H1 (cell line): ENCODE results near the gene SMYD5. TPM values are rescaled to one million over a fixed set of nuclear protein-coding genes. Genes with fewer than 3 reads are reported as not detected.

Experiments
- ASH2L ChIP-seq: fragments of 200-600, 300-600 bp; sonication (generic); IDR thresholded peaks from one replicate; pipeline ENCODE4 v1.7.1; 2017; ENCODE audit warnings: low read length
- CEBPB ChIP-seq: IDR thresholded peaks from 2 replicates; pipeline ENCODE4 v1.6.1; 2012; ENCODE audit warnings: low read depth, low read length
- CHD1 ChIP-seq: IDR thresholded peaks from 2 replicates; pipeline ENCODE4 v1.6.1; 2012; ENCODE audit warnings: low read depth, low read length, improper control_type of control experiment
- CHD2 ChIP-seq: IDR thresholded peaks from 2 replicates; pipeline ENCODE4 v1.6.1; 2012; ENCODE audit warnings: low read length, improper control_type of control experiment
- CTCF ChIP-seq, 3 experiments: IDR thresholded peaks; 1 replicate in 2 of 3; 2 replicates in 1 of 3; pipeline versions ENCODE4 v1.5.1 to v1.6.1; 2011; ENCODE audit warnings: low read length in 3 of 3, mild to moderate bottlenecking in 3 of 3, inconsistent platforms in 2 of 3, low read depth in 1 of 3, moderate library complexity in 1 of 3; ENCODE audit not compliant: insufficient read depth in 1 of 3; ENCODE audit errors: control extremely low read depth in 1 of 3
- GABPA ChIP-seq: IDR thresholded peaks from 2 replicates; pipeline ENCODE4 v1.6.1; 2011; ENCODE audit warnings: mild to moderate bottlenecking, low read length, moderate library complexity, borderline replicate concordance; ENCODE audit not compliant: insufficient read depth
- GTF2F1 ChIP-seq: IDR thresholded peaks from 2 replicates; pipeline ENCODE4 v1.6.1; 2012; ENCODE audit warnings: low read depth, low read length, improper control_type of control experiment, borderline replicate concordance
- JUN ChIP-seq: IDR thresholded peaks from 2 replicates; pipeline ENCODE4 v1.6.1; 2011; ENCODE audit warnings: low read depth, mild to moderate bottlenecking, improper control_type of control experiment, low read length
- JUND ChIP-seq: IDR thresholded peaks from 2 replicates; pipeline ENCODE4 v1.6.1; 2011; ENCODE audit warnings: mild to moderate bottlenecking, improper control_type of control experiment, low read length
- KDM4A ChIP-seq: IDR thresholded peaks from one replicate; pipeline ENCODE4 v1.7.1; 2012; ENCODE audit warnings: low read depth, mild to moderate bottlenecking, moderate library complexity, low read length, inconsistent platforms; ENCODE audit not compliant: severe bottlenecking
- POLR2A ChIP-seq, 2 experiments: IDR thresholded peaks; 1 replicate in 1 of 2; 2 replicates in 1 of 2; pipeline ENCODE4 v1.6.1; 2011; ENCODE audit warnings: low read depth in 2 of 2, low read length in 2 of 2, mild to moderate bottlenecking in 2 of 2; ENCODE audit errors: control extremely low read depth in 1 of 2
- POLR2AphosphoS5 ChIP-seq: IDR thresholded peaks from 2 replicates; pipeline ENCODE4 v1.6.1; 2011; ENCODE audit warnings: low read depth, low read length
- RBBP5 ChIP-seq: IDR thresholded peaks from 2 replicates; pipeline ENCODE4 v1.7.1; 2012; ENCODE audit warnings: low read depth, mild to moderate bottlenecking, inconsistent platforms, low read length, moderate library complexity, borderline replicate concordance
- RFX5 ChIP-seq: IDR thresholded peaks from 2 replicates; pipeline ENCODE4 v1.6.1; 2011; ENCODE audit warnings: low read depth, low read length, improper control_type of control experiment, borderline replicate concordance
- RNF2 ChIP-seq: fragments of 200-900, 300-1000 bp; sonication (generic); IDR thresholded peaks from 2 replicates; pipeline ENCODE4 v1.7.1; 2016; ENCODE audit warnings: borderline replicate concordance, low read depth, mild to moderate bottlenecking, antibody characterized with exemption, low read length; ENCODE audit not compliant: poor library complexity, severe bottlenecking; ENCODE audit errors: missing control alignments
- SAP30 ChIP-seq: fragments of 300-600 bp; sonication (generic); IDR thresholded peaks from 2 replicates; pipeline ENCODE4 v1.7.1; 2012; ENCODE audit warnings: low read length, moderate library complexity, mild to moderate bottlenecking, inconsistent platforms; ENCODE audit not compliant: insufficient read depth, insufficient replicate concordance
- SIX5 ChIP-seq: IDR thresholded peaks from 2 replicates; pipeline ENCODE4 v1.6.1; 2011; ENCODE audit warnings: mild to moderate bottlenecking, low read depth, low read length
- SRF ChIP-seq: IDR thresholded peaks from 2 replicates; pipeline ENCODE4 v1.6.1; 2011; ENCODE audit warnings: mild to moderate bottlenecking, low read depth, low read length, moderate library complexity
- SUZ12 ChIP-seq: fragments of 200-600 bp; sonication (generic); IDR thresholded peaks from 2 replicates; pipeline ENCODE4 v1.6.1; 2012; ENCODE audit warnings: mild to moderate bottlenecking, inconsistent platforms, low read length, moderate library complexity, mixed read lengths
- TAF7 ChIP-seq: optimal IDR thresholded peaks from 2 replicates; pipeline ENCODE3; 2011; ENCODE audit warnings: low read depth, mild to moderate bottlenecking, inconsistent platforms, low read length, moderate library complexity, borderline replicate concordance
- polyA plus RNA-seq, 7 experiments: library from polyadenylated mRNA; depleted of rRNA in 3 of 7; stranded (reverse) in 5 of 7; unstranded in 2 of 7; fragments of >200 nt in 5 of 7; fragments of 200-250 nt in 2 of 7; gene quantifications; 1 replicate in 5 of 7; 2 replicates in 1 of 7; 4 replicates in 1 of 7; pipeline versions ENCODE4 v1.2.1 to v1.2.3, GENCODE V29; 2011 to 2013; ENCODE audit warnings: missing spikeins in 2 of 7, mixed read lengths in 2 of 7
- total RNA-seq: library from RNA; stranded (reverse); fragmentation: NEBNext Ultra II Directional; extraction: Animal tissue kit (Norgen Biotek cat#: 25700); gene quantifications from 2 replicates; pipeline ENCODE4 v1.2.1, GENCODE V29; 2021
- TF ChIP-seq, protein P1 (sequence below): IDR thresholded peaks from 2 replicates; pipeline ENCODE4 v1.6.1; 2011; ENCODE audit warnings: low read length, improper control_type of control experiment
- TF ChIP-seq, protein P2 (sequence below): IDR thresholded peaks from 2 replicates; pipeline ENCODE4 v1.6.1; 2012; ENCODE audit warnings: inconsistent platforms

SMYD5 gene
- total and polyA plus RNA-seq, 2 of the 8 experiments (the other 6 are each of a cell fraction or from before 2014, with no cell fraction given), result 35.2 to 56.7 TPM

DNA sequence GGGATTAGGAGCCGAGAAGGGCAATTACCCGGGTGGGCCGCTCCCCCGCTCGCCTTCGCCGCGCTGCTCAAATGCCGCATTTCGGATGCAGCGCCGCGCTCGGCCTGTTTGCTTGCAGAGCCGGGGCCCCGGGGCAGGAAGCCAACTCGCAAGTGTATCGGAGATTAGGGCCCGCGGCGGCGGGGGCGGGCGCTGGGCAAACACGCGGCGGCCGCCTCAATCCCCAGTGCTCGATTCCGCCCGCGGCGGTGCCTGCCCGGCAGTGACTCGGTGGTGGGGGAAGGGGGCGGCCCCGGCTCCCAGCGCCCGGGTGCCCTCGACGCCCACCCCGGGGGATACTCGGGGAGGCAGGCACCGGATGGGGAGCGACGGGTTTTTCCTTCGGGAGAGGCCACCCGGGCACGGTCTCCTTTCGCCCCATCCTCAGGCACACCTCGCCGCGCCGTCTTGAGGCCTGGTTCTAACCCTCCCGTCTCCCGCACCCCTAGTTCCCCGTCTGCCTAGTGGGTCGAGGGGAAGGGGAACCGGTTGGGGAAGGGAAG, 38.3 kb upstream of the SMYD5 start (continued):
- no peak; a peak in 1 of 4 replicates for TF ChIP-seq CTCF (IDR thresholded peaks at IDR 0.05; ENCODE audit: control extremely low read depth in 1 of 3, insufficient read depth in 1 of 3, low read depth in 1 of 3, low read length in 3 of 3)
- peak; percentile 56 for TF ChIP-seq KDM4A
- TF ChIP-seq JUN, result no peak
- peak; percentile 40 for TF ChIP-seq RNF2
- TF ChIP-seq, protein P1, sequence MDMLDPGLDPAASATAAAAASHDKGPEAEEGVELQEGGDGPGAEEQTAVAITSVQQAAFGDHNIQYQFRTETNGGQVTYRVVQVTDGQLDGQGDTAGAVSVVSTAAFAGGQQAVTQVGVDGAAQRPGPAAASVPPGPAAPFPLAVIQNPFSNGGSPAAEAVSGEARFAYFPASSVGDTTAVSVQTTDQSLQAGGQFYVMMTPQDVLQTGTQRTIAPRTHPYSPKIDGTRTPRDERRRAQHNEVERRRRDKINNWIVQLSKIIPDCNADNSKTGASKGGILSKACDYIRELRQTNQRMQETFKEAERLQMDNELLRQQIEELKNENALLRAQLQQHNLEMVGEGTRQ, result no peak
- no peak for TF ChIP-seq RBBP5
- no peak for TF ChIP-seq SAP30
- no peak for TF ChIP-seq SIX5
- TF ChIP-seq SRF, result no peak
- TF ChIP-seq, protein P2, sequence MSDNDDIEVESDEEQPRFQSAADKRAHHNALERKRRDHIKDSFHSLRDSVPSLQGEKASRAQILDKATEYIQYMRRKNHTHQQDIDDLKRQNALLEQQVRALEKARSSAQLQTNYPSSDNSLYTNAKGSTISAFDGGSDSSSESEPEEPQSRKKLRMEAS, result 0 out of 2 replicates have a peak, but pooled peaks have one; percentile 7
- peak; percentile 86; the same call in 1 of the 2 replicates for TF ChIP-seq SUZ12
- TF ChIP-seq ASH2L, result peak; percentile 22
- TF ChIP-seq JUND, result no peak
- no peak for TF ChIP-seq GTF2F1
- TF ChIP-seq RFX5, result no peak
- peak; percentile 41; the same call in 1 of the 2 replicates for TF ChIP-seq GABPA
- TF ChIP-seq CEBPB, result no peak
- TF ChIP-seq POLR2A (IDR thresholded peaks at IDR 0.05; ENCODE audit: control extremely low read depth in 1 of 2, low read depth in 2 of 2, low read length in 2 of 2), result no peak
- no peak for TF ChIP-seq TAF7
- no peak for TF ChIP-seq CHD2
- no peak for TF ChIP-seq POLR2AphosphoS5
- no peak for TF ChIP-seq CHD1
